BE2C (cell line): ENCODE results near the gene GOLT1A.

ENCODE experiments used
- DNase-seq: peaks from one replicate; pipeline ENCODE4 v3.0.0-alpha.2; 2020
- H3K27me3 ChIP-seq: fragments of 250-450 bp; sonication (Bioruptor Pico); 2 replicates; pipeline ENCODE4 v1.5.1; 2020; ENCODE audit warnings: mild to moderate bottlenecking
- H3K36me3 ChIP-seq: fragments of 250-450 bp; sonication (Bioruptor Pico); 2 replicates; pipeline ENCODE4 v1.5.1; 2020; ENCODE audit warnings: mild to moderate bottlenecking
- H3K4me1 ChIP-seq: fragments of 250-450 bp; sonication (Bioruptor Pico); 2 replicates; pipeline ENCODE4 v1.5.1; 2020
- H3K4me3 ChIP-seq: 2 replicates; pipeline ENCODE4 v1.5.1; 2011; ENCODE audit warnings: low read depth, low read length
- H3K9me3 ChIP-seq: fragments of 250-450 bp; sonication (Bioruptor Pico); 2 replicates; pipeline ENCODE4 v1.5.1; 2020
- TF ChIP-seq, protein P1 (sequence below): IDR thresholded peaks from 2 replicates; pipeline ENCODE4 v1.5.1; 2012; ENCODE audit warnings: mild to moderate bottlenecking, low read depth, low read length

The GOLT1A gene

DNA sequence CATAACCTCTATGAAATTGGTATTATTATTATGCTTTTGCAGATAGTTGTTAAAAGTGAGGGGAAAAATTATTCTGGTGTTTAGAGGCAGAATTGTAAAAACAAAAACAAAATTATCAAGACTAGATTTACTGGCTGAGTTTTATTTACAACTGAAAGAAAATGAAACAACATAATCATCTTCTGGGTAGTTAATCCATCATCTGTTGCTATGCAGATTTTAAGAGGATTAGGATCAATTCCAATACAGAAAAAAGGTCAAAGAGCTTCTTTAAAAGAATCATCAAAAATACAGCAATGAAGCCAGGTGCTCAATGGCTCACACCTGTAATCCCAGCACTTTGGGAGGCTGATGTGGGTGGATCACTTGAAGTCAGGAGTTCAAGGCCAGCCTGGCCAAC is 8.3 kb downstream of the GOLT1A start:
- Histone ChIP-seq H3K36me3 (no peaks in the 10 kb centered on the region), H3K4me1 (no peaks in the 10 kb centered on the region), H3K27me3 (peaks cover 27% of the 10 kb centered on the region), H3K4me3 (no peak overlapping the region), H3K9me3 (no peaks in the 10 kb centered on the region)
- DNase-seq: no peak
- TF ChIP-seq, protein P1, sequence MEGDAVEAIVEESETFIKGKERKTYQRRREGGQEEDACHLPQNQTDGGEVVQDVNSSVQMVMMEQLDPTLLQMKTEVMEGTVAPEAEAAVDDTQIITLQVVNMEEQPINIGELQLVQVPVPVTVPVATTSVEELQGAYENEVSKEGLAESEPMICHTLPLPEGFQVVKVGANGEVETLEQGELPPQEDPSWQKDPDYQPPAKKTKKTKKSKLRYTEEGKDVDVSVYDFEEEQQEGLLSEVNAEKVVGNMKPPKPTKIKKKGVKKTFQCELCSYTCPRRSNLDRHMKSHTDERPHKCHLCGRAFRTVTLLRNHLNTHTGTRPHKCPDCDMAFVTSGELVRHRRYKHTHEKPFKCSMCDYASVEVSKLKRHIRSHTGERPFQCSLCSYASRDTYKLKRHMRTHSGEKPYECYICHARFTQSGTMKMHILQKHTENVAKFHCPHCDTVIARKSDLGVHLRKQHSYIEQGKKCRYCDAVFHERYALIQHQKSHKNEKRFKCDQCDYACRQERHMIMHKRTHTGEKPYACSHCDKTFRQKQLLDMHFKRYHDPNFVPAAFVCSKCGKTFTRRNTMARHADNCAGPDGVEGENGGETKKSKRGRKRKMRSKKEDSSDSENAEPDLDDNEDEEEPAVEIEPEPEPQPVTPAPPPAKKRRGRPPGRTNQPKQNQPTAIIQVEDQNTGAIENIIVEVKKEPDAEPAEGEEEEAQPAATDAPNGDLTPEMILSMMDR: no peak

DNA sequence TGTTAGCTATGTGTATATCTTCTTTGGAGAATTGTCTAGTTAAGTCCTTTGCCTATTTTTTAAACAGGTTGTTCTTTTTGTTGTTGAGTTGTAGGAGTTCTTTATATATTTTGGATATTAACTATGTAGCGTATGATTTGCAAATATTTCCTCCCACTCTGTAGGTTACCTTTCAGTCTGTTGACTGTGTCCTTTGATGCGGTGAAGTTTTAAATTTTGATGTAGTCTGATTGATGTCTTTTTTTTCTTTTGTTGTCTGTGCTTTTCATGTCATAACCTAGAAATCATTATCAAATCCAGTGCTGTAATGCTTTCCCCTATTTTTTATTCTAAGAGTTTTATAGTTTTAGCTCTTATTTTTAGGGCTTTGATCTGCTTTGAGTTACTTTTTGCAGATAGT is 8.8 kb downstream of the GOLT1A start:
- no peak overlapping the region for H3K4me3 ChIP-seq
- H3K4me1 ChIP-seq: no peaks in the 10 kb centered on the region
- DNase-seq: no peak
- TF ChIP-seq, protein P1: no peak
- peaks cover 27% of the 10 kb centered on the region for H3K27me3 ChIP-seq
- H3K36me3 ChIP-seq: no peaks in the 10 kb centered on the region
- no peaks in the 10 kb centered on the region for H3K9me3 ChIP-seq

DNA sequence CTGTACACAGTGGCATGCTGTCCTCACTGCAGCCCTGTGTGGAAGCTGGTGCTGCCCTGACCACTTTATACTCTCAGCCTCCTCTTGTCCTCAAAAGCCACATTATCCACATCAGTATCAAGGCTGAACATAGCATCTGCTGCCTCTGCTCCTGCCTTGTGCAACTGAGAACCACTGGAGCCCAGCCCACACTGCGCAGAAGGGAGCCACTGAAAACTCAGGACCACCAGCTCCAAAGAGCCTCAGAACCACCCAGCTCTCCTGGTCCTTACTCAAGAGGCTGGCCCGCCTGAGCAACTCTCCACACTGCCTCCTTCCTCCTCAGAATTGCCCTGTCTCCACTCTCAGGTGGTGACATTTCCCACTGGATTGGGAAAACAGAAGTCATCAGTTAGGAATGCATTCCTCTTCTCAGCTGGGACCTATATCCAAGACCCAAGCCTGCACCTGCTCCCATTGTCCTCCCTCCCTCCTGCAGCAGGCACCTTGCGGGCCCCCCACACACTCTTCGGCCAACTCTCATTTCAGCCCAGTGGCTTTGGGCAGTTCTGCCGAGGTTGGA is 10.5 kb downstream of the GOLT1A start:
- Histone ChIP-seq H3K9me3 (no peaks in the 10 kb centered on the region), H3K4me1 (no peaks in the 10 kb centered on the region), H3K27me3 (peaks cover 27% of the 10 kb centered on the region), H3K36me3 (no peaks in the 10 kb centered on the region), H3K4me3 (no peak overlapping the region)
- DNase-seq: no peak
- TF ChIP-seq, protein P1: no peak

DNA sequence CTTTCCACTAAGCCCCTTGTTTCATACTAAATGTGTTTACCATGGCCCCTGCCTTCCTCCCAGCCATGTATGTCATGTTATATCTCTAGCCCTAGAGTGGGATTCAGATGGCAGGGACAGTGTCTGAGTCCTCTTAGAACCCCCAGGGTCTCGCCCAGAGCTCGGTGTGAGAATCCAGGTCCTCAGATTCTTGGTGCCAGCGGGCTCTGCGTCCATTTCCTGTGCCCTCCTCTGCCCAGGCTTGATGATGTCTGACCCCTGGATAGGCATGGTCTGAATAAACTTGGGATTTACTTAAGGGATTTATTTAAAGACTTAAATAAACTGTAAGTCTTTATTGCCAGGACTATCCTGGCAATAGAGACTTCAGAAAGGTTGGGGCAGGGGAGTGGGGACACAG is 11.3 kb downstream of the GOLT1A start:
- DNase-seq: no peak
- TF ChIP-seq, protein P1: no peak

DNA sequence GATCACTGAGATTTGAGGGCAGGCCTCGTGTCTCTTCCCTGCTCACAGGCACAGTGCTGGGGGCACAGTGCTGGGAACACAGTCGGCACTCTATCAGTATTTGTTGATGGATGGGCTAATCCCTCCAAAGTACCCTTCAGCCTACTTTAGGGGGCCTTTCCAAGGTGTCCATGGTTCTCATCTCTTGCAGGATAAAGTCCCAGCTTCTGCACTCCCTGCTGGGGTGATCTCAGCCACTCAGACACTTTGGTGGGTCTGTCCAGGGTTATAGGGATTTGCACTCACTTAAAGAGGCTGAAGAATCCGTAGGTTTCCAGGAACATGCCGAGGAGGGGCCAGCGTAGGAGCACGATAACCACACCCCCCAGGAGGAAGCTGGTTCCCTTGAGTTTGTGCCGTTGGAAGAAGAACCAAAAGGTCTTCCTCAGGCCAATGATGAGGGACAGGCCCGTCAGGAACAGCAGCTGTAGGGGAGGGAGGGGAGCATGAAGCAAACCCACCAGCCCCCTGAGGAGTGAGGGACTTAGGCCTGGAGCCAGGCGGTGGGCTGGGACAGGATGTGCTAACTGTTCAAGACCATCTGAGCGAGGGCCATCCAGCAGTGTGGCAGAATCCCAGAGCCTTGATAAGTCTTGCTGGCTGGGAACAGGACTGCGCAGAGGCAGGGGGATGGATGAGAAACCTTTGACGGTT is 12.3 kb downstream of the GOLT1A start:
- peaks cover 27% of the 10 kb centered on the region for H3K27me3 ChIP-seq
- TF ChIP-seq, protein P1: no peak
- no peaks in the 10 kb centered on the region for H3K9me3 ChIP-seq
- no peak overlapping the region for H3K4me3 ChIP-seq
- no peaks in the 10 kb centered on the region for H3K4me1 ChIP-seq
- H3K36me3 ChIP-seq: no peaks in the 10 kb centered on the region
- no peak for DNase-seq

More for the DNA sequence above, 11.3 kb downstream of the GOLT1A start:
- no peaks in the 10 kb centered on the region for H3K36me3 ChIP-seq
- no peak overlapping the region for H3K4me3 ChIP-seq
- no peaks in the 10 kb centered on the region for H3K4me1 ChIP-seq
- no peaks in the 10 kb centered on the region for H3K9me3 ChIP-seq
- peaks cover 27% of the 10 kb centered on the region for H3K27me3 ChIP-seq

DNA sequence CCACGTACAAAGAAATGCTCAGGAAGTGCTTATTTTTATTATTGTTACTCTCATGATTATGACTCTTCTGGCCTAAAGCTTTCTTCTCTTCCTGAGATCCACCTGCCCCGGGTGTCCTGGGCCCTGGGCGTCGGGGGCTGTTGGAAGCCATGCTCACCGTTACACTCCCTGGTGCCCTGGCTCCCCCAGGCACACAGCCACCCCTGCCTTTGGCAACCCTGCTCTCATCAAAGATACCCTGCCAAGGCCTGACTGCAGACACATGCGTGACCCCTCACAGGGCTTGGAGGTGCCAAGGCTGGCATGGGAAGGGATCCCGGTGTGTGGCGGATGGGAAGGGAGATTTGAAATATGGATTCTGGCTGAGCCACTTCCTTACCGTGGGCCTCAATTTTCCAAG is 14.2 kb downstream of the GOLT1A start:
- H3K4me3 ChIP-seq: no peak overlapping the region
- H3K36me3 ChIP-seq: no peaks in the 10 kb centered on the region
- no peak for DNase-seq
- H3K9me3 ChIP-seq: no peaks in the 10 kb centered on the region
- peaks cover 13% of the 10 kb centered on the region for H3K27me3 ChIP-seq
- TF ChIP-seq, protein P1: no peak
- H3K4me1 ChIP-seq: no peaks in the 10 kb centered on the region
